EL (cell line): ENCODE data around the gene TRIM62.
"Not testable (repeated sequence)": the region's sequence is repeated elsewhere in the genome, so short reads cannot be mapped to it uniquely, and the experiment has no call there.

Experiments used
- DNase-seq: peaks from one replicate; pipeline ENCODE4 v3.0.0-alpha.2; 2016

Gene TRIM62

GRCh38 chr1:33157131-33157530 is 24.7 kb downstream of the TRIM62 start:
- DNase-seq = no peak

- DNase-seq = no peak
These were observed 25.8 kb downstream of the TRIM62 start for GRCh38 chr1:33155877-33156538.

- DNase-seq = no peak
These were observed 28.2 kb downstream of the TRIM62 start for GRCh38 chr1:33153650-33154049.

- peak; percentile 49 for DNase-seq
These were observed 29.0 kb downstream of the TRIM62 start for GRCh38 chr1:33152685-33153432.

GRCh38 chr1:33151116-33151515 is 30.7 kb downstream of the TRIM62 start:
- no peak for DNase-seq

- no peak for DNase-seq
These were observed 31.3 kb downstream of the TRIM62 start for GRCh38 chr1:33150522-33150921.

- DNase-seq = no peak
These were observed 32.2 kb downstream of the TRIM62 start for GRCh38 chr1:33149453-33150190.

GRCh38 chr1:33148615-33149014 is 33.2 kb downstream of the TRIM62 start:
- no peak for DNase-seq

- peak; percentile 46 for DNase-seq
These were observed 33.9 kb downstream of the TRIM62 start for GRCh38 chr1:33147997-33148314.

- DNase-seq = no peak
These were observed 34.4 kb downstream of the TRIM62 start for GRCh38 chr1:33147275-33147996.

GRCh38 chr1:33146003-33146402 is 35.8 kb downstream of the TRIM62 start:
- no peak for DNase-seq

GRCh38 chr1:33143698-33144097 is 38.1 kb downstream of the TRIM62 start:
- peak; percentile 92 for DNase-seq

- DNase-seq = peak; percentile 53
These were observed 38.7 kb downstream of the TRIM62 start for GRCh38 chr1:33143176-33143575.

- DNase-seq = no peak
These were observed 39.3 kb downstream of the TRIM62 start for GRCh38 chr1:33142483-33143064.

- no peak for DNase-seq
These were observed 40.1 kb downstream of the TRIM62 start for GRCh38 chr1:33141781-33142180.

GRCh38 chr1:33141216-33141615 is 40.6 kb downstream of the TRIM62 start:
- no peak for DNase-seq

- DNase-seq = peak; percentile 44
These were observed 41.4 kb downstream of the TRIM62 start for GRCh38 chr1:33140153-33141149.

GRCh38 chr1:33137800-33138199 is 44.0 kb downstream of the TRIM62 start:
- DNase-seq = peak; percentile 42

GRCh38 chr1:33136041-33136440 is 45.8 kb downstream of the TRIM62 start:
- not testable (repeated sequence) for DNase-seq

- DNase-seq = no peak
These were observed 48.3 kb downstream of the TRIM62 start for GRCh38 chr1:33133478-33134105.

- no peak for DNase-seq
These were observed 49.3 kb downstream of the TRIM62 start for GRCh38 chr1:33132549-33132948.
